HG02678 (cell line): ENCODE measurements around the gene GID4.

Experiments
- ATAC-seq: cut with Tn5 transposase; IDR thresholded peaks from one replicate; pipeline ENCODE4 v1.9.1; 2021; ENCODE audit warnings: mild to moderate bottlenecking, moderate library complexity; ENCODE audit not compliant: unreplicated experiment

GID4 gene

GRCh38 chr17:18016426-18016825, 22.8 kb upstream of the GID4 start:
- ATAC-seq = no peak

GRCh38 chr17:18017958-18018357, 21.2 kb upstream of the GID4 start:
- ATAC-seq = no peak

- no peak for ATAC-seq
Observed at GRCh38 chr17:18018411-18018921, 20.7 kb upstream of the GID4 start.

GRCh38 chr17:18019838-18020154, 19.4 kb upstream of the GID4 start:
- no peak for ATAC-seq

GRCh38 chr17:18020971-18021370, 18.2 kb upstream of the GID4 start:
- ATAC-seq = no peak

- no peak for ATAC-seq
Observed at GRCh38 chr17:18021372-18021771, 17.8 kb upstream of the GID4 start.

GRCh38 chr17:18025241-18025944, 13.8 kb upstream of the GID4 start:
- ATAC-seq = no peak

GRCh38 chr17:18025945-18026776, 13.0 kb upstream of the GID4 start:
- ATAC-seq = no peak

GRCh38 chr17:18027280-18027679, 11.9 kb upstream of the GID4 start:
- no peak for ATAC-seq

GRCh38 chr17:18028114-18028951, 10.9 kb upstream of the GID4 start:
- ATAC-seq = no peak

- no peak for ATAC-seq
Observed at GRCh38 chr17:18028952-18029540, 10.2 kb upstream of the GID4 start.

GRCh38 chr17:18031955-18032354, 7.3 kb upstream of the GID4 start:
- no peak for ATAC-seq

GRCh38 chr17:18033442-18034099, 5.6 kb upstream of the GID4 start:
- peak; percentile 78 for ATAC-seq

GRCh38 chr17:18035704-18036103, 3.5 kb upstream of the GID4 start:
- no peak for ATAC-seq

- ATAC-seq = no peak
Observed at GRCh38 chr17:18037486-18037885, 1.7 kb upstream of the GID4 start.

- no peak for ATAC-seq
Observed at GRCh38 chr17:18038149-18038850, 908 bp upstream of the GID4 start.

GRCh38 chr17:18039535-18040260, 490 bp downstream of the GID4 start:
- ATAC-seq = peak; percentile 41

GRCh38 chr17:18040261-18040858, 1.2 kb downstream of the GID4 start:
- no peak for ATAC-seq

- ATAC-seq = no peak
Observed at GRCh38 chr17:18041776-18042175, 2.6 kb downstream of the GID4 start.
